GM12891 (cell line): ENCODE measurements around the gene PNLIP.

Experiments used
- DNase-seq: peaks from one replicate; pipeline ENCODE4 v3.0.0; 2011; ENCODE audit warnings: low spot score; ENCODE audit not compliant: insufficient read length
- FAIRE-seq: peaks from 2 replicates; lab custom pipeline; 2011; peaks lifted over from hg19 to GRCh38; lab: Jason Lieb, UNC
- PAX5 ChIP-seq: IDR thresholded peaks from 2 replicates; pipeline ENCODE4 v1.6.1; 2011; ENCODE audit warnings: low read length, moderate library complexity, mild to moderate bottlenecking; ENCODE audit not compliant: insufficient read depth, severe bottlenecking
- POLR2A ChIP-seq: IDR thresholded peaks from 2 replicates; pipeline ENCODE4 v1.6.1; 2011; ENCODE audit warnings: low read depth, low read length, control low read depth
- POLR2AphosphoS5 ChIP-seq: IDR thresholded peaks from 2 replicates; pipeline ENCODE4 v1.6.1; 2011; ENCODE audit warnings: low read depth, low read length, control low read depth
- POU2F2 ChIP-seq: IDR thresholded peaks from 2 replicates; pipeline ENCODE4 v1.6.1; 2011; ENCODE audit warnings: low read depth, mild to moderate bottlenecking, control low read depth, low read length, moderate library complexity
- SPI1 ChIP-seq: IDR thresholded peaks from 2 replicates; pipeline ENCODE4 v1.6.1; 2011; ENCODE audit warnings: low read depth, low read length, control low read depth
- TAF1 ChIP-seq: IDR thresholded peaks from 2 replicates; pipeline ENCODE4 v1.6.1; 2011; ENCODE audit warnings: low read depth, low read length, control low read depth

The PNLIP gene

DNA sequence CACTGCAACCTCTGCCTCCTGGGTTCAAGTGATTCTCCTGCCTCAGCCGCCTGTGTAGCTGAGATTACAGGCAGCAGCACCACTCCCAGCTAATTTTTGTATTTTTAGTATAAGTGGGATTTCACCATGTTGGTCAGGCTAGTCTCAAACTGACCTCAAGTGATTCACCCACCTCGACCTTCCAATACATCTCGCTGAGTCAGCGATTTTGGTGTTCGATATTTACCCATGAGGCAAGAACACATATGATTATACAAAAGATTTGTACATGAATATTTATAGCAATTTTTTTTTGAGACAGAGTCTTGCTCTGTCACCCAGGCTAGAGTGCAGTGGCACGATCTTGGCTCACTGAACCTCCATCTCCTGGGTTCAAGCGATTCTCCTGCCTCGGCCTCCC, 19.8 kb downstream of the PNLIP start:
- DNase-seq (no peak), FAIRE-seq (no peak)
- TF ChIP-seq TAF1: no peak
- TF ChIP-seq POU2F2: no peak
- TF ChIP-seq SPI1: no peak
- TF ChIP-seq POLR2A: no peak
- no peak for TF ChIP-seq POLR2AphosphoS5
- TF ChIP-seq PAX5: no peak

DNA sequence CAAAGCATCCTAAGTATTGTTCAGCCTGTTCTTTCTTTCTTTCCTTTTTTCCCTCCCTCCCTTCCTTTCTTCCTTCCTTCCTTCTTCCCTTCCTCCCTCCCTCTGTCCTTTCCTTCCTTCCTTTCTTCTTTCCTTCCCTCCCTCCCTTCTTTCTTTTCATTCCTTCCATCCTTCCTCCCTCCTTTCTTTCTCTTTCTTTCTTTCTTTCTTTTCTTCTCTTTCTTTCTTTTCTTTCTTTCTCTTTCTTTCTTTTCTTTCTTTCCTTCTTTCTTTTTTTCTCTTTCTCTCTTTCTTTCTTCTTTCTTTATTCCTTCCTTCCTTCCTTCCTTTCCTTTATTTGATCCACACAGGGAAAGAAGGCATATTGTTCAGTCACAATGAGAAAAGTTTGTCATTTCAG, 21.2 kb downstream of the PNLIP start:
- DNase-seq (no peak), FAIRE-seq (no peak)
- TF ChIP-seq TAF1 (no peak), PAX5 (no peak), POLR2AphosphoS5 (no peak), POLR2A (no peak), POU2F2 (no peak), SPI1 (no peak)

DNA sequence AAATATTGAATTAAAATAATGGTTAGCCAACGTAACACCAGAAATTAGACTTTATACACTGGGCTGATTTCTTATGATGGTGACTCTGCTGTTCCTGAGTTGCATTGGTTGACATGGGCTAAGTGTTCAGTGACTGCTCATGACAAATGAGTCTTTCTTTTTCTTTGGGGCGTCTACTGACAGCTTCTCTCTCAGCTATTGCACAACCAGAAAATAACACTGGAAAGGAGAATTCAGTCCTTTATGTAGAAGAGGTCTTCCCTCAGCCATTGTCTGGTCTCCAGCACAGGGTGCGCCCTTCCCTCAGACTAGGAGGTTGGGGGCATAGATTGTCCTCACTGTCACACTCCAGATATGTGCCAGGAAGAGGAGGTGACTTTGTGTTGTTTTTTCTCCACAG, 21.6 kb downstream of the PNLIP start:
- TF ChIP-seq SPI1 (no peak), TAF1 (no peak), POLR2AphosphoS5 (no peak), PAX5 (no peak), POLR2A (no peak), POU2F2 (no peak)
- FAIRE-seq: no peak
- DNase-seq: no peak

DNA sequence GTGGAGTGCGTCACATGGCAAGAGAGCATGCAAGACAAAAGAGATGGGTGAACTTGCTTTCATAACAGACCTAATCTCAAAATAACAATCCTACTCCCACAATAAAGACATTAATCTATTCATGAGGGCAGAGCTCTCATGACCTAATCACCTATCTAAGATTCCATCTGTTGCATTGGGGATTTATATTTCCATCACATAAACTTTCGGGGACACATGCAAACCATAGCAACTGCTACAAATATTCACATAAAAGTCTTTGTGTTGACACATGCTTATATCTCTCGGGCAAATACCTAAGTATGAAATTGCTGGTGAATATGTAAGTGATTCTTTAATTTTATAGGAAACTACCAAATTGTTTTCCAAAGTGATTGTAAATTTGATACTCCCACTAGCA, 29.1 kb downstream of the PNLIP start:
- no peak for DNase-seq

DNA sequence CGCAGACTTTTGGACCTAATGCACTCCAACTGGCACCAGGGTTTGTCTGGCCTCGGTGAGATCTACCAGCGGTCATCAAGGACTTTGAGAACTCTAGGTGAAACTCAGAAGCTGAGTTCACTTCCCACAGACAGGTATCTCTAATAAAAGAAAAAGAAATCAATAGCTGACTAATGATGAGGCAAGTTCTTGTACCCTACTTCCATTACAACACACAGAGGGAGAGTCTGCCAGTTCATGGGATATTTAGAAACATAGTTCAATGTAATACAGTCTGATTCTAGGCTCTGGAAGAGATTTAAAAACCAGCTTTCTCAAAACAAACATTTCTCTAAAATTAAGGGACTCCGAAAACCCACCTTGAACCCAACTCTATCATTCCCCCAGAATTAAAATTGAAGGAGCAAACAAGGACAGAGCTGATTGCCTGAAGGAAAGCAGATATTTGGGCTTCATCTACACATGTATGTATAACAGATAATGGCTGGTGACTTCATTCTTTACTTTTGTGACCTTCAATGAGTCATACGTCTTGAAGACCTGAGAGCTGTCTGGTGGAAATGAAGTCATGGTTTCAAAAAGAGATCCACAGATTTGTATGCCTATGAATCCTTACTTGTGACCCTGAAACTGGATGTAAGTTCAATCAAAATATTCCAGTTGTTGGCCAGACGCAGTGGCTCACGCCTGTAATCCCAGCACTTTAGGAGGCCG, 42.3 kb downstream of the PNLIP start:
- TF ChIP-seq POLR2AphosphoS5 (no peak), POU2F2 (no peak), TAF1 (no peak), POLR2A (no peak), SPI1 (no peak), PAX5 (no peak)
- FAIRE-seq (no peak), DNase-seq (no peak)

More for the DNA sequence above, 29.1 kb downstream of the PNLIP start:
- FAIRE-seq: no peak
- TF ChIP-seq POLR2A: no peak
- TF ChIP-seq SPI1: no peak
- TF ChIP-seq POLR2AphosphoS5: no peak
- no peak for TF ChIP-seq PAX5
- TF ChIP-seq TAF1: no peak
- TF ChIP-seq POU2F2: no peak

DNA sequence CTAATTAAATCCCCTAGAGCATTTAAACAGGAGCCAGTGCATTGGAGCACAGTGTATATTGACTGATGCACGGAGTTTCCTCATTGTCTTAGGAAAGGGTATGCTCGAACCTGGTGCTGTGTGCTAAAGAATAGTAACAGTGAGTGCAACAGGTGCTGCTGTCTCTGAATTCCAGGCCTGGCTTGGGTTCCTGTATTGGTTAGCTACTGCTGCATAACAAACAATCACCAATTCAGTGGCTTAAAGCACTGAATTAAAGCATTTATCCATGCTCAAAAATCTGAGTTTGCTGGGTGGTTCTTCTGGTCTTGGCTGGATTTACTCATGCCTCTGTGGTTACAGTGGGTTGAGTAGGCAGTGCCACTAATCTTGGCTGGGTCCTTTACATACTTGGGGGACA, 43.3 kb downstream of the PNLIP start:
- TF ChIP-seq POU2F2 (no peak), POLR2A (no peak), TAF1 (no peak), SPI1 (no peak)
- DNase-seq: no peak
- no peak for FAIRE-seq

DNA sequence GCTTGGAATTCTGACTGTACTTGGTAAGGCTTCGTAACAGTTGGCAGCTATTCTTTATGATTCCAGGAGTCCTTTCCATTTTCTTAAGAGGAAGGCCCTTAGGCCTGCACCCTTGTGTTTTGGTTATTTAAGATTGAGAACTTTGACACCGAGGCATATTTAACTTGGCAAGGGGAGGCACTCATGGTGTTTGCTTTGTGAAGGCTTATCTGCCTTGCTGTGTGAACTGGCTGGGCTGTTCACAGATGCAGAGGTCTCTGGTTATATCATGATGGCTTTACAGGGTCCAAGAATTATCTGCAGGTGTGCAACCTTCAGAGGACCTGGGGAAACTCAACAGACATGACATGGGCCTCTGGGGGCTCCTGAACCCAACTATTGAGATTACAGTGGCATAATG, 44.2 kb downstream of the PNLIP start:
- no peak for TF ChIP-seq TAF1
- no peak for FAIRE-seq
- DNase-seq: no peak

DNA sequence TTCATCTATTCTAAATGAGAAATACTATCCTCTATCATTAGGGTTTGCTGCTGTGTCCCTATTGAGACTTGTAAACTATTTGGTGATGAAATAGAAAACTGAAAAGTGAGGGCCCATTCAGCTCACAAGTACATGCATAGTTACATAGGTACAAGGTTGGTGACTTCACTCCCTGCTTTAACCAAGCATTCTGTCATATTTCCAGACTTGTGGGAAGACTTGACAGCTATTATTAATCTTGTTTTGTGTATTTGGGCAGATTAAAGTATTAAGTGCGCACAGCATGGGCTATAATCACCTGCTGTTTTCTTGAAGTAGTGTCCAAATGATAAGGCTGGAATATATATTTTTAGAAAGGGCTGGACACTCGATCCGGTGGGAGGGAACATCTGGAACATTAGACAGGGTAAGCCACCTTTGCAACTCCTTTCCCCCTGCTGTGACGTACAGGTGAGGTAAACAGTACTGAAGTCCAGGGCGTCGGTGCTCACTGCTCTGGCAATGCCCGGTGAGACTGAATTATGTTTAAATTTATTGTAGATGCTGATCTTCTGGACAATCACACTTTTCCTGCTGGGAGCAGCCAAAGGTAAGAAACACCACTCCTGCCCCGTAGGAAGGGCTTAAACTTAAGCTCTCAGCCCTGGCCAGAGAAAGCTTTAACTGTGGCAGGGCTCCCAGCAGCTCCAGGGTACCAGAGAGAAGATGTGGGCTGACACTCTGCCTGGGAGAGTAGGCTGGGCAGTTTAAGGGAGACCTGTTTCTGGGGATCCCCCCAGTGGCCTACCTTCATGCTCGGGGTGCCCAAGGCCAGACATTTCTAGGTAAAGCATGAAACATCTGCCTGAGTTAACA, 45.1 kb downstream of the PNLIP start, which contains the start of gene PNLIPRP1:
PNLIPRP1 (plus strand) TSS at position 370 of the 855 bp plus-strand sequence; CDS start at position 541, 171 bp downstream.
- FAIRE-seq (no peak), DNase-seq (no peak)
- no peak for TF ChIP-seq POLR2A
- no peak for TF ChIP-seq SPI1
- no peak for TF ChIP-seq POLR2AphosphoS5
- no peak for TF ChIP-seq TAF1
- no peak for TF ChIP-seq POU2F2
- no peak for TF ChIP-seq PAX5

DNA sequence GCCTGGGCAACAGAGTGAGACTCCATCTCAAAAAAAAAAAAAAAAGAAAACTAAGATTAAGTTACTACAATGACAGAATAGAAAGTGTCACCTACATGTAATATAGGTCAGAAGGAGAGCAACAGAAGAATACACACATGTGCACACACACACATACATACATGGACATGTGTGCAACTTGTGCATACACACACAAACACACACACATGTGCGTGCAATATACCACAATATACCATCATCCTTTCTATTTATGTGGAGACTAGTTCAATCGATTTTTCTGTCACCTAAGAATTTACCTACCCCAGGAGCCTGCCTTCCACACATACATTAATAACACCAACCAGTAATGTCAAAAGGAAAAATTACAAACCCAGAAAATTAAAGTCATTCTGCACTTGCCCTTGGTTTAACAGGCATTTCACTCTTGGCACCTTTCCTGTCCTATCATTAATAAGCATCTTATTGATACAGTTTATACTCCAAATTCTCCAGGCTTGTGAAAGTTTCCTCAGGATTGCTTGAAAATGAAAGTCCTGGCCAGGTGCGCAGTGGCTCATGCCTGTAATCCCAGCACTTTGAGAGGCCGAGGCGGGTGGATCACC, 47.5 kb downstream of the PNLIP start:
- no peak for TF ChIP-seq TAF1
- no peak for TF ChIP-seq POLR2A
- TF ChIP-seq POU2F2: no peak
- DNase-seq: no peak
- FAIRE-seq: no peak
